Activated CD4-positive, alpha-beta T cell treated with anti-CD3 and anti-CD28 coated beads, Interleukin-2, amount 10 ng/mL, durations not matched to agents 24 days and 14 days (primary cell): ENCODE results near the gene DNAH6. TPM values are rescaled to one million over a fixed set of nuclear protein-coding genes. Genes with fewer than 3 reads are reported as not detected.

Experiments used
- DNase-seq: peaks from one replicate; pipeline ENCODE4 v3.0.0; 2022
- H3K27ac Mint-ChIP-seq: one replicate; pipeline ENCODE4 v1.8.0; 2022; ENCODE audit warnings: mild to moderate bottlenecking, mixed read lengths
- H3K27me3 Mint-ChIP-seq: one replicate; pipeline ENCODE4 v1.8.0; 2022; ENCODE audit warnings: mixed read lengths
- H3K36me3 Mint-ChIP-seq: one replicate; pipeline ENCODE4 v1.8.0; 2022; ENCODE audit warnings: low read depth, mild to moderate bottlenecking, mixed read lengths
- H3K4me1 Mint-ChIP-seq: one replicate; pipeline ENCODE4 v1.8.0; 2021; ENCODE audit warnings: mixed read lengths
- H3K4me3 Mint-ChIP-seq: one replicate; pipeline ENCODE4 v1.8.0; 2022; ENCODE audit warnings: mild to moderate bottlenecking, moderate library complexity, mixed read lengths
- H3K9me3 Mint-ChIP-seq: one replicate; pipeline ENCODE4 v1.8.0; 2021; ENCODE audit warnings: mixed read lengths
- intact Hi-C: fragments of 100-400 bp; cut with micrococcal nuclease; formaldehyde crosslinking; loops from one replicate; pipeline ENCODE4 v1.15.1; 2023
- total RNA-seq: library from RNA; stranded (reverse); gene quantifications from 2 replicates; pipeline ENCODE4 v1.2.3, GENCODE V29; 2022

DNAH6 gene
- total RNA-seq, 1 donor from 2014 or later: 0.23 TPM

GRCh38 chr2:84830758-84831500, 314.6 kb downstream of the DNAH6 start:
- peaks cover 4% of the 10 kb centered on the region for H3K9me3 Mint-ChIP-seq
- H3K4me1 Mint-ChIP-seq: peaks cover 41% of the 10 kb centered on the region
- H3K4me3 Mint-ChIP-seq: no peak overlapping the region
- peak overlapping the region; percentile 67 for H3K27ac Mint-ChIP-seq
- peaks cover 39% of the 10 kb centered on the region for H3K36me3 Mint-ChIP-seq
- no peak for DNase-seq
- H3K27me3 Mint-ChIP-seq: no peaks in the 10 kb centered on the region
- intact Hi-C loops: loop anchor here (5.0 kb wide), 1 partner anchor 96 kb away; no protein-coding TSS in a partner anchor

- intact Hi-C loops: loop anchor here (2.0 to 5.0 kb wide), 2 partner anchors 16 to 94 kb away; no protein-coding TSS in a partner anchor
- no peaks in the 10 kb centered on the region for H3K27me3 Mint-ChIP-seq
- peaks cover 40% of the 10 kb centered on the region for H3K4me1 Mint-ChIP-seq
- peak; percentile 81 for DNase-seq
- peaks cover 10% of the 10 kb centered on the region for H3K9me3 Mint-ChIP-seq
- H3K4me3 Mint-ChIP-seq: peak overlapping the region; percentile 73
- peak overlapping the region; percentile 82 for H3K27ac Mint-ChIP-seq
- peaks cover 43% of the 10 kb centered on the region for H3K36me3 Mint-ChIP-seq
Observed at GRCh38 chr2:84832772-84833461, 316.6 kb downstream of the DNAH6 start.

DNA sequence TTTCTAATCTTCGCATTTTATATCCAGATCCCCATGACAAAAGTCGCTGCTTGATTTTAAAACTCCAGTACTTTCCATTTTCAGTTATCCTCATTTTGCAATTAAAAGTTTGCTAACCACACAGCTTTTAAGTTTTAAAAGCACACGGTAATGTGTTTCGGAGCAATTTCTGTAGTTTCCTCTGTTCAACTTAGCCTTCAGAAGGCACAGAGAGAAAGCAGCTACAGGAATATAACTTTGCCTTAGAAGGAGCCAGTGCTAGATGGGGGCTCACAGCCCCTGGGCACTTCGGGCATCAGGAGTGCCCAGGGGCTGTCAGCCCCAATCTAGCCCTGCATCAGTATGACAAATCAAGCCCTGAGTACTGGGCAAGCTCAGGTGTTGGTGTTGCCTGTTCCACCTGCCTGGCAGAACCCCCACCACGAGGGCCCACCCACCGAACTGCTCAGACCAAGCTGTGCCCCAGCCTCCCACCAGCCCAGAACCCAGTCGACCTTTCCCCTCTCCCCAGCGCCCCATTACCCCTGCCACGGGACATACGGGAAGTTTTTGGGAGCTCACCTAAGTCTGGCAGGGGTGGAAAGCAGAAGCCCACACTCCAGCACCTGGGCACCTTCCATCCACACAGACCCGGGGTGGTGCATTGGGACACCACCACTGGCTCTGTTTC, 317.3 kb downstream of the DNAH6 start:
- H3K4me1 Mint-ChIP-seq: peaks cover 33% of the 10 kb centered on the region
- intact Hi-C loops: loop anchor here (2.0 to 5.0 kb wide), 2 partner anchors 17 to 94 kb away; no protein-coding TSS in a partner anchor

GRCh38 chr2:84836215-84836614, 319.9 kb downstream of the DNAH6 start:
- Mint-ChIP-seq H3K4me1 (peaks cover 46% of the 10 kb centered on the region), H3K27ac (no peak overlapping the region), H3K4me3 (no peak overlapping the region), H3K36me3 (peaks cover 63% of the 10 kb centered on the region), H3K27me3 (no peaks in the 10 kb centered on the region), H3K9me3 (peaks cover 10% of the 10 kb centered on the region)
- intact Hi-C loops: no loop called here
- DNase-seq: no peak

More for the DNA sequence above, 317.3 kb downstream of the DNAH6 start:
- DNase-seq: no peak
- peak overlapping the region; percentile 73 for H3K4me3 Mint-ChIP-seq
- H3K36me3 Mint-ChIP-seq: peaks cover 45% of the 10 kb centered on the region
- H3K9me3 Mint-ChIP-seq: peaks cover 10% of the 10 kb centered on the region
- peak overlapping the region; percentile 82 for H3K27ac Mint-ChIP-seq
- no peaks in the 10 kb centered on the region for H3K27me3 Mint-ChIP-seq

DNA sequence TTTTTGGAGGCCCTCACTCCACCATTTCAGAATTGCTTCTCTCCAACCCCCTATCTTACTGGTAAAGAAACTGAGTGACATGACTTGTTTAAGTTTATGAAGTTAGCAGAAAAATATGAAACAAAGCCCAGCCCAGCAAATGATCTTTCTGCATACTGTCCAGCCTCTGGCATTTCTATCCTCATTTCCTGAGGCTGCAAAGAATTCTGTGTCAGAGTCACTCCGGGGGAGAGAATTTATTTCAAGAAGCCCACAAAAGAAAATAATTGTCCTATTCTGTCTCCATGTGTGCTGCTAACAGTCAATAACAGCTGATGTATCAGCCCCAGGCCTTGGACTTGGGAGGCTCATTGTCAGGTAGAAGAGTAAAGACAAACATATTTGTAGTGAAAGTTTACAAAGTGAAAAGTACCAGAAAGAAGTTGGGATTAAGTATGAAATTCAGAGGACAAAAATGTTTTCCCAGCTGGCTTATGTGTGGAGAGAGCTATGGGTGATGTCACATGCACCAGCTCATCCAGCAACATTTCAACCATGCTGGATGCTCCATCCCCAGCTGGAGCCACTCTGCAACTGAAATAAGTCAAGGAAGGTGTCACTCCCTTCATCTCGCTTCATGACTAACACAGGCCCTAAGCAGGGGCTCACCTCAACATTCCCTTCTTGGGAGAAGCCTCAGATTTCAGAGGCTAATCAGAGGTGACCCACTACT, 322.3 kb downstream of the DNAH6 start:
- H3K9me3 Mint-ChIP-seq: peaks cover 10% of the 10 kb centered on the region
- peaks cover 68% of the 10 kb centered on the region for H3K36me3 Mint-ChIP-seq
- intact Hi-C loops: no loop called here
- no peaks in the 10 kb centered on the region for H3K27me3 Mint-ChIP-seq
- no peak overlapping the region for H3K4me3 Mint-ChIP-seq
- H3K4me1 Mint-ChIP-seq: peaks cover 44% of the 10 kb centered on the region
- no peak for DNase-seq
- no peak overlapping the region for H3K27ac Mint-ChIP-seq

GRCh38 chr2:84839851-84840250, 323.6 kb downstream of the DNAH6 start:
- peaks cover 18% of the 10 kb centered on the region for H3K9me3 Mint-ChIP-seq
- H3K27me3 Mint-ChIP-seq: no peaks in the 10 kb centered on the region
- H3K36me3 Mint-ChIP-seq: peaks cover 70% of the 10 kb centered on the region
- intact Hi-C loops: loop anchor here (10.0 kb wide), 1 partner anchor 185 kb away; no protein-coding TSS in a partner anchor
- peaks cover 50% of the 10 kb centered on the region for H3K4me1 Mint-ChIP-seq
- no peak for DNase-seq
- peak overlapping the region; percentile 22 for H3K27ac Mint-ChIP-seq
- H3K4me3 Mint-ChIP-seq: peak overlapping the region; percentile 67

GRCh38 chr2:84840306-84840705, 324.0 kb downstream of the DNAH6 start:
- intact Hi-C loops: loop anchor here (10.0 kb wide), 1 partner anchor 186 kb away; no protein-coding TSS in a partner anchor
- peaks cover 18% of the 10 kb centered on the region for H3K9me3 Mint-ChIP-seq
- peaks cover 49% of the 10 kb centered on the region for H3K4me1 Mint-ChIP-seq
- H3K27ac Mint-ChIP-seq: peak overlapping the region; percentile 27
- peaks cover 66% of the 10 kb centered on the region for H3K36me3 Mint-ChIP-seq
- no peaks in the 10 kb centered on the region for H3K27me3 Mint-ChIP-seq
- DNase-seq: no peak
- peak overlapping the region; percentile 67 for H3K4me3 Mint-ChIP-seq

DNA sequence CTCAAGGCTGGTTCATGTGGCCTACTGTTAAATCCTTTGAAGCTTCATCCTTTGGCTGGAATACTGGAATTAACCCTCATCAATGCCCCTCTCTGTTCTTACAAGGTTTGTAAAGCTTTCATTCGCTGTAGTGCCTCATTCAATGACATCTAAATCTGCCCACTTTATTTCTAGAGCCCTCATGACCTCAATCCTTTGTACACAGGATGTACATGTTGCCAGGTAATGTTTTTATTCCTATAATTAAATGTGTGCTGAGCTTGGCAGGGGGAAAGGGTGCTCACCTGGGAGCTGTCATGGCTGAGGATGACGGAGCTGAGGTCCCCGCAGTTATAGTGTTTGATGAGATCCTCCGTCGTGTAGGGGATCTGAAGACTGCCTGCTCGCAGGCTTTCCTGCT, 325.3 kb downstream of the DNAH6 start:
- Mint-ChIP-seq H3K27me3 (no peaks in the 10 kb centered on the region), H3K9me3 (peaks cover 9% of the 10 kb centered on the region), H3K4me1 (peaks cover 60% of the 10 kb centered on the region), H3K36me3 (peaks cover 55% of the 10 kb centered on the region), H3K27ac (no peak overlapping the region), H3K4me3 (peak overlapping the region; percentile 26)
- DNase-seq: no peak
- intact Hi-C loops: loop anchor here (10.0 kb wide), 1 partner anchor 187 kb away; no protein-coding TSS in a partner anchor

- peaks cover 43% of the 10 kb centered on the region for H3K36me3 Mint-ChIP-seq
- peaks cover 8% of the 10 kb centered on the region for H3K9me3 Mint-ChIP-seq
- H3K27me3 Mint-ChIP-seq: no peaks in the 10 kb centered on the region
- peak overlapping the region; percentile 70 for H3K4me3 Mint-ChIP-seq
- intact Hi-C loops: loop anchor here (10.0 kb wide), 1 partner anchor 189 kb away; no protein-coding TSS in a partner anchor
- peak overlapping the region; percentile 87 for H3K27ac Mint-ChIP-seq
- H3K4me1 Mint-ChIP-seq: peaks cover 81% of the 10 kb centered on the region
- DNase-seq: peak; percentile 61
Observed at GRCh38 chr2:84844141-84844540, 327.8 kb downstream of the DNAH6 start.

DNA sequence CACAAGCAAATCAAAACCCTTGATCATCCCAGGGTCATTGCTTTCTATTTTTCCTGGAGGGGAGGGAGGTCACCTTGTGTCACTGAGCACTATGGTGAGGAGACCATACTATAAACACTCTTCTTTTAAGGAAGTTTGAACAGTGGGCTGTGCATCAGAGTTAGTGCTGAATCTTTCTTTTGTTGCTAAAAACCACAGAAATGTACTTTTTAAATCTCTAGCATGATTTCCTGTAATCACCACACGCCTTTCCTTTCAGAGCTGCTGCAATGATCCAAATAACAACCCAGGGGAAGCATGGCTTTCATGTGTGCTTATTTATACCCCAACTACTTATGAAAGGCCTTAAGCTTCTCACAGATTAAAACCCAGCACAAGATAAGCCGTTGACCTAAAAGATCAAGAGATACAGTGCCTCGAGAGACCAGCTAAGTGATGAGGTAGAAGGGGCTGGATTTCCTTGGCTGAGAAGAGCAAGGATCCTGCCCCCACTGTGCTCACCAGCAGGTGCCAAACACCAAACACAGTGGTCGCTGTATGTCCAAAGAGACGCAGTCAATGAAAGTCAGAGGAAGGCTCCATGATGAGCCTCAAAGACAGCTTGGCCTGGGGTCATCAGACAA, 329.9 kb downstream of the DNAH6 start:
- peaks cover 8% of the 10 kb centered on the region for H3K9me3 Mint-ChIP-seq
- DNase-seq: peak; percentile 88
- intact Hi-C loops: loop anchor here (2.0 to 10.0 kb wide), 4 partner anchors 19 to 191 kb away; partner anchors contain the start of gene TRABD2A
- peak overlapping the region; percentile 70 for H3K4me3 Mint-ChIP-seq
- peaks cover 84% of the 10 kb centered on the region for H3K4me1 Mint-ChIP-seq
- H3K36me3 Mint-ChIP-seq: peaks cover 45% of the 10 kb centered on the region
- H3K27ac Mint-ChIP-seq: peak overlapping the region; percentile 92
- no peaks in the 10 kb centered on the region for H3K27me3 Mint-ChIP-seq

DNA sequence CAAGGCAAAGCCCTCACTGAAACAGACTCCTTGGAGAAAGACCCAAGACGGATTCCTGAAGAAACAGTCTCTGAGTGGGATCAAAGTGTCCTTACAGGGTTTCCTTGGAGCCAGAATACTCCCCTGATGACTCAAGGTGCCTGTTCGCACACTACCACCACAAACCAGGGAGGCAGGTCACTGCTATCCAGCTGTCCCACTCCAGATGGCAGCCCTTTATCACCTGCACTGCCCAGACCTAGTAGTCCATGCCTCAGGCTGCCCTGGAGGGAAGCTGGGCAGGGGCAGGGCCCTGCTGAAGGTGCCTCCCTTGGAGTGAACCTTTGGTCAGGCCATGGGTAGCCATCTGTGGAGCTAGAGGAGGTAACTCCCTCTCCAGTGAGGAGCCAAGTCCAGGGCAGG, 330.4 kb downstream of the DNAH6 start:
- Mint-ChIP-seq H3K36me3 (peaks cover 46% of the 10 kb centered on the region), H3K27me3 (no peaks in the 10 kb centered on the region), H3K27ac (peak overlapping the region; percentile 92), H3K4me1 (peaks cover 83% of the 10 kb centered on the region), H3K4me3 (peak overlapping the region; percentile 70), H3K9me3 (peaks cover 8% of the 10 kb centered on the region)
- peak; percentile 66 for DNase-seq
- intact Hi-C loops: loop anchor here (2.0 to 10.0 kb wide), 4 partner anchors 18 to 192 kb away; partner anchors contain the start of gene TRABD2A

- intact Hi-C loops: loop anchor here (2.0 to 10.0 kb wide), 5 partner anchors 17 to 193 kb away; partner anchors contain the start of gene TRABD2A
- Mint-ChIP-seq H3K27ac (peak overlapping the region; percentile 92), H3K9me3 (peaks cover 15% of the 10 kb centered on the region), H3K4me1 (peaks cover 84% of the 10 kb centered on the region), H3K36me3 (peaks cover 49% of the 10 kb centered on the region), H3K4me3 (peak overlapping the region; percentile 70), H3K27me3 (no peaks in the 10 kb centered on the region)
- no peak for DNase-seq
Observed at GRCh38 chr2:84847326-84848050, 331.2 kb downstream of the DNAH6 start.
